ENCODE results near the gene MUC21. TPM values are rescaled to one million over a fixed set of nuclear protein-coding genes. Genes with fewer than 3 reads are reported as not detected.
"Not testable (repeated sequence)": the region's sequence is repeated elsewhere in the genome, so short reads cannot be mapped to it uniquely, and the experiment has no call there.

Gene MUC21
- total and polyA plus RNA-seq, 9 of the 15 experiments (the other 6 are each of a cell fraction or from before 2014, with no cell fraction given), result not detected

GRCh38 chr6:31017436-31017835, 33.9 kb downstream of the MUC21 start:
- H3K4me3 ChIP-seq; in situ Hi-C loops (cut with MboI); H3K9me1 ChIP-seq (ENCODE audit: control insufficient read depth, insufficient read depth, low read length); intact Hi-C loops (cut with micrococcal nuclease); H2AFZ ChIP-seq (ENCODE audit: low read depth, low read length); BruUV-seq (replicated peaks); ATAC-seq; H4K20me1 ChIP-seq (replicated peaks; ENCODE audit: control insufficient read depth, insufficient read depth, low read length); DNase-seq (ENCODE audit: extremely low read depth in 1 of 4, low spot score in 3 of 4); H3K9ac ChIP-seq (ENCODE audit: insufficient read depth in 1 of 2, low read depth in 2 of 2, low read length in 2 of 2); CTCF ChIA-PET (ENCODE audit: low intra/inter-chr PET ratio); H3K27ac ChIP-seq (ENCODE audit: extremely low read depth, low read depth, low read length); H3K79me2 ChIP-seq (ENCODE audit: control insufficient read depth, insufficient read depth, low read length); H3K4me2 ChIP-seq (ENCODE audit: insufficient read depth, low read length); H3K36me3 ChIP-seq (ENCODE audit: control insufficient read depth, insufficient read depth, low read length); H3K9me3 ChIP-seq (replicated peaks; ENCODE audit: control insufficient read depth, insufficient read depth, low read depth, low read length); FAIRE-seq: not testable (repeated sequence)
- TF ChIP-seq NFYB (IDR thresholded peaks at IDR 0.05; ENCODE audit: extremely low read depth, insufficient read length) (peak; percentile 73), TBP (optimal IDR thresholded peaks at IDR 0.05; ENCODE audit: low read depth, low read length) (peak; percentile 34), FOS (IDR thresholded peaks at IDR 0.05; ENCODE audit: extremely low read depth, insufficient read length) (peak; percentile 36)
- POLR2A ChIA-PET, result interaction anchor here (0.6 to 1.2 kb wide), 3 partner anchors 21 to 445 kb away, joined by 3 read pairs; no protein-coding TSS in a partner anchor
- WGBS (ENCODE audit: insufficient coverage, low coverage, missing lambda C conversion rate), result 9% methylated on average over 3 of the region's 3 CpGs
- Histone ChIP-seq H3K4me1 (replicated peaks in 1 of 2; ENCODE audit: control insufficient read depth in 2 of 2, insufficient read depth in 2 of 2, low read length in 2 of 2) (peaks cover 0 to 14% of the 10 kb centered on the region in 2 experiments; a peak in 1 of 5 replicates), H3K27me3 (ENCODE audit: control insufficient read depth in 2 of 2, insufficient read depth in 2 of 2, low read length in 2 of 2) (peaks cover 12 to 18% of the 10 kb centered on the region in 2 experiments; a peak in 4 of 5 replicates)

DNA sequence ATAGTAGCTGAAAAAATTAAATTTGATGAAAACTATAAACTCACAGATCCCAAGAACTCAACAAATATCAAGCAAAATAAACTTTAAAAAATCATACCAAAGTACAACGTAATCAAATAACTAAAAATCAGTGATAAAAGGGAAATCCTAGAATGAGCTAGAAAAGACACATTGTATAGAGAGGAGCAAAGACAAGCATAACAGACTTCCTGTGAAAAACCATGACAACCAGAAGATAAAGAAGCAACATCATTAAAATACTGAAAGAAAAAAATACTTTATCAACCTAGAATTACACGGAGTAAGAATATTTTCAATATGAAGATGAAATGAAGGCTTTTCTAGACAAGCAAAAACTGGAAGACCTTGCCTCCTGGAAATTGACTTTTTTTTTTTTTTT, 36.5 kb downstream of the MUC21 start:
- DNase-seq (ENCODE audit: extremely low read depth in 1 of 4, low spot score in 3 of 4), result no peak
- Histone ChIP-seq H3K9me1 (ENCODE audit: control insufficient read depth, insufficient read depth, low read length) (no peaks in the 10 kb centered on the region), H3K27me3 (ENCODE audit: control insufficient read depth in 2 of 2, insufficient read depth in 2 of 2, low read length in 2 of 2) (peaks cover 8 to 10% of the 10 kb centered on the region in 2 experiments; a peak in 3 of 5 replicates), H2AFZ (ENCODE audit: low read depth, low read length) (no peak overlapping the region), H3K27ac (ENCODE audit: extremely low read depth, low read depth, low read length) (no peak overlapping the region), H3K9ac (ENCODE audit: insufficient read depth in 1 of 2, low read depth in 2 of 2, low read length in 2 of 2) (no peak overlapping the region), H3K36me3 (ENCODE audit: control insufficient read depth, insufficient read depth, low read length) (no peaks in the 10 kb centered on the region), H3K4me3 (no peak overlapping the region), H3K9me3 (replicated peaks; ENCODE audit: control insufficient read depth, insufficient read depth, low read depth, low read length) (no peaks in the 10 kb centered on the region; the same call in 1 of the 2 replicates), H3K4me2 (ENCODE audit: insufficient read depth, low read length) (no peak overlapping the region), H4K20me1 (replicated peaks; ENCODE audit: control insufficient read depth, insufficient read depth, low read length) (no peaks in the 10 kb centered on the region), H3K79me2 (ENCODE audit: control insufficient read depth, insufficient read depth, low read length) (no peaks in the 10 kb centered on the region), H3K4me1 (replicated peaks in 1 of 2; ENCODE audit: control insufficient read depth in 2 of 2, insufficient read depth in 2 of 2, low read length in 2 of 2) (peaks cover 0 to 14% of the 10 kb centered on the region in 2 experiments; a peak in 1 of 5 replicates)
- ChIA-PET POLR2A (interaction anchor here (0.6 to 1.1 kb wide), 2 partner anchors 21 to 99 kb away, joined by 3 read pairs; no protein-coding TSS in a partner anchor), CTCF (ENCODE audit: low intra/inter-chr PET ratio) (no interaction called here)
- BruUV-seq (replicated peaks), result no TSS peak
- FAIRE-seq, result no peak
- TF ChIP-seq, protein P1, sequence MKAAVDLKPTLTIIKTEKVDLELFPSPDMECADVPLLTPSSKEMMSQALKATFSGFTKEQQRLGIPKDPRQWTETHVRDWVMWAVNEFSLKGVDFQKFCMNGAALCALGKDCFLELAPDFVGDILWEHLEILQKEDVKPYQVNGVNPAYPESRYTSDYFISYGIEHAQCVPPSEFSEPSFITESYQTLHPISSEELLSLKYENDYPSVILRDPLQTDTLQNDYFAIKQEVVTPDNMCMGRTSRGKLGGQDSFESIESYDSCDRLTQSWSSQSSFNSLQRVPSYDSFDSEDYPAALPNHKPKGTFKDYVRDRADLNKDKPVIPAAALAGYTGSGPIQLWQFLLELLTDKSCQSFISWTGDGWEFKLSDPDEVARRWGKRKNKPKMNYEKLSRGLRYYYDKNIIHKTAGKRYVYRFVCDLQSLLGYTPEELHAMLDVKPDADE (conservative IDR thresholded peaks at IDR 0.05; ENCODE audit: control insufficient read depth, low read depth, low read length), result no peak
- peak; percentile 44 for TF ChIP-seq RFX1 (IDR thresholded peaks at IDR 0.05)
- intact Hi-C loops (cut with micrococcal nuclease), result no loop called here
- no peak for ATAC-seq
- in situ Hi-C loops (cut with MboI), result no loop called here
- WGBS (ENCODE audit: insufficient coverage, low coverage, missing lambda C conversion rate), result 13% methylated on average over 2 of the region's 2 CpGs
